ENCODE results near the gene SIGLEC9. TPM values are rescaled to one million over a fixed set of nuclear protein-coding genes. Genes with fewer than 3 reads are reported as not detected.

Gene SIGLEC9
- total RNA-seq, 1 donor from 2014 or later: not detected

- DNase-seq (ENCODE audit: low read depth): no peak
These were observed 21.3 kb downstream of the SIGLEC9 start for GRCh38 chr19:51145916-51146493.

GRCh38 chr19:51146751-51147150, 22.0 kb downstream of the SIGLEC9 start:
- no peak for DNase-seq (ENCODE audit: low read depth)

- DNase-seq (ENCODE audit: low read depth): no peak
These were observed 23.0 kb downstream of the SIGLEC9 start for GRCh38 chr19:51147663-51148062.

GRCh38 chr19:51148580-51148979, 23.9 kb downstream of the SIGLEC9 start:
- no peak for DNase-seq (ENCODE audit: low read depth)

- no peak for DNase-seq (ENCODE audit: low read depth)
These were observed 25.9 kb downstream of the SIGLEC9 start for GRCh38 chr19:51150627-51151026.

GRCh38 chr19:51156710-51157109, 32.0 kb downstream of the SIGLEC9 start:
- no peak for DNase-seq (ENCODE audit: low read depth)

- no peak for DNase-seq (ENCODE audit: low read depth)
These were observed 32.6 kb downstream of the SIGLEC9 start for GRCh38 chr19:51157265-51157664.

- no peak for DNase-seq (ENCODE audit: low read depth)
These were observed 33.9 kb downstream of the SIGLEC9 start for GRCh38 chr19:51158474-51159129.

GRCh38 chr19:51159656-51160055, 35.0 kb downstream of the SIGLEC9 start:
- DNase-seq (ENCODE audit: low read depth): no peak

- DNase-seq (ENCODE audit: low read depth): no peak
These were observed 36.6 kb downstream of the SIGLEC9 start for GRCh38 chr19:51161266-51161665.

- no peak for DNase-seq (ENCODE audit: low read depth)
These were observed 37.3 kb downstream of the SIGLEC9 start for GRCh38 chr19:51161867-51162496.

GRCh38 chr19:51163257-51163656, 38.6 kb downstream of the SIGLEC9 start:
- no peak for DNase-seq (ENCODE audit: low read depth)

GRCh38 chr19:51164215-51164614, 39.5 kb downstream of the SIGLEC9 start:
- DNase-seq (ENCODE audit: low read depth): no peak

- no peak for DNase-seq (ENCODE audit: low read depth)
These were observed 42.3 kb downstream of the SIGLEC9 start for GRCh38 chr19:51166846-51167490.

GRCh38 chr19:51168564-51169282, 44.0 kb downstream of the SIGLEC9 start:
- no peak for DNase-seq (ENCODE audit: low read depth)

GRCh38 chr19:51169283-51169918, 44.7 kb downstream of the SIGLEC9 start:
- peak; percentile 28 for DNase-seq (ENCODE audit: low read depth)

- DNase-seq (ENCODE audit: low read depth): no peak
These were observed 47.5 kb downstream of the SIGLEC9 start for GRCh38 chr19:51172223-51172622.

GRCh38 chr19:51173681-51174080, 49.0 kb downstream of the SIGLEC9 start:
- no peak for DNase-seq (ENCODE audit: low read depth)

- DNase-seq (ENCODE audit: low read depth): no peak
These were observed 54.5 kb downstream of the SIGLEC9 start for GRCh38 chr19:51179256-51179655.
